OCI-LY1 (cell line): Measurements from ENCODE around the gene PLPP1.

Experiments used
- CTCF ChIP-seq: fragments of 200-600 bp; sonication (generic), shearing (Covaris generic); IDR thresholded peaks from 2 replicates; pipeline ENCODE4 v1.5.1; 2017; ENCODE audit warnings: mild to moderate bottlenecking, antibody characterized with exemption, low read length, moderate library complexity, mixed read lengths
- EZH2 ChIP-seq: fragments of 200-600 bp; sonication (generic), shearing (Covaris generic); IDR thresholded peaks from 2 replicates; pipeline ENCODE4 v1.8.0; 2017; ENCODE audit warnings: borderline replicate concordance, mixed run types, mild to moderate bottlenecking, antibody characterized with exemption, low read length, moderate library complexity, mixed read lengths

GRCh38 chr5:55540525-55540924, 5.8 kb upstream of the PLPP1 start:
- TF ChIP-seq EZH2 (no peak), CTCF (no peak)
